Keratinocyte (primary cell): Measurements from ENCODE around the gene CPSF7. TPM values are rescaled to one million over a fixed set of nuclear protein-coding genes. Genes with fewer than 3 reads are reported as not detected.

Source experiments
- DNase-seq: peaks from one replicate; pipeline ENCODE4 v3.0.0-alpha.2; 2011; ENCODE audit warnings: low read depth, missing footprints, low spot score
- FAIRE-seq: peaks from 2 replicates; lab custom pipeline; 2011; peaks lifted over from hg19 to GRCh38; lab: Jason Lieb, UNC
- H2AFZ ChIP-seq: 2 replicates; pipeline ENCODE4 v1.6.0; 2012; ENCODE audit warnings: low read length, control low read depth, inconsistent platforms; ENCODE audit not compliant: control insufficient read depth
- H3K27ac ChIP-seq: 2 replicates; pipeline ENCODE4 v1.5.1; 2011; ENCODE audit warnings: low read length; ENCODE audit not compliant: control insufficient read depth, insufficient read depth
- H3K27me3 ChIP-seq: 3 replicates; pipeline ENCODE4 v1.6.0; 2011; ENCODE audit warnings: low read length; ENCODE audit not compliant: control insufficient read depth, insufficient read depth; ENCODE audit errors: extremely low read depth
- H3K36me3 ChIP-seq, 2 experiments: 2 replicates in 1 of 2; 3 replicates in 1 of 2; pipeline ENCODE4 v1.5.1; 2011; ENCODE audit warnings: low read length in 2 of 2, mild to moderate bottlenecking in 1 of 2; ENCODE audit not compliant: control insufficient read depth in 2 of 2, insufficient read depth in 2 of 2; ENCODE audit errors: extremely low read depth in 1 of 2
- H3K4me1 ChIP-seq: 3 replicates; pipeline ENCODE4 v1.5.1; 2011; ENCODE audit warnings: low read length; ENCODE audit not compliant: control insufficient read depth, insufficient read depth; ENCODE audit errors: extremely low read depth
- H3K4me2 ChIP-seq: 3 replicates; pipeline ENCODE4 v1.6.0; 2011; ENCODE audit warnings: low read depth, low read length; ENCODE audit not compliant: control insufficient read depth, insufficient read depth; ENCODE audit errors: extremely low read depth
- H3K4me3 ChIP-seq, 3 experiments: fragments of 200-600 bp in 1 of 3; sonication (generic) in 1 of 3; 2 replicates in 2 of 3; 3 replicates in 1 of 3; pipeline ENCODE4 v1.5.1; 2011 to 2016; ENCODE audit warnings: low read length in 3 of 3, mild to moderate bottlenecking in 3 of 3, control low read depth in 2 of 3, inconsistent platforms in 1 of 3, low read depth in 1 of 3, mixed read lengths in 1 of 3, mixed run types in 1 of 3, moderate library complexity in 1 of 3; ENCODE audit not compliant: control insufficient read depth in 2 of 3, insufficient read depth in 2 of 3; ENCODE audit errors: extremely low read depth in 1 of 3
- H3K79me2 ChIP-seq: 2 replicates; pipeline ENCODE4 v1.6.0; 2012; ENCODE audit warnings: low read length; ENCODE audit not compliant: control insufficient read depth, insufficient read depth
- H3K9ac ChIP-seq: 3 replicates; pipeline ENCODE4 v1.6.0; 2011; ENCODE audit warnings: low read length; ENCODE audit not compliant: control insufficient read depth, insufficient read depth; ENCODE audit errors: extremely low read depth
- H3K9me1 ChIP-seq: 3 replicates; pipeline ENCODE4 v1.6.0; 2011; ENCODE audit warnings: low read length; ENCODE audit not compliant: control insufficient read depth, insufficient read depth; ENCODE audit errors: extremely low read depth
- H3K9me3 ChIP-seq: 2 replicates; pipeline ENCODE4 v1.5.1; 2012; ENCODE audit warnings: low read depth, low read length; ENCODE audit not compliant: control insufficient read depth
- H4K20me1 ChIP-seq: 3 replicates; pipeline ENCODE4 v1.6.0; 2011; ENCODE audit warnings: low read length; ENCODE audit not compliant: control insufficient read depth, insufficient read depth; ENCODE audit errors: extremely low read depth
- CTCF ChIP-seq, 3 experiments: IDR thresholded peaks in 1 of 3; conservative IDR thresholded peaks in 1 of 3; optimal IDR thresholded peaks in 1 of 3; 2 replicates in 2 of 3; 3 replicates in 1 of 3; pipeline versions ENCODE3 to v1.5.1; 2011; ENCODE audit warnings: low read length in 3 of 3, mild to moderate bottlenecking in 3 of 3, moderate library complexity in 2 of 3, control low read depth in 1 of 3, inconsistent platforms in 1 of 3; ENCODE audit not compliant: insufficient read depth in 2 of 3; ENCODE audit errors: extremely low read depth in 1 of 3
- EZH2 ChIP-seq: IDR thresholded peaks from one replicate; pipeline ENCODE4 v1.6.1; 2012; ENCODE audit warnings: inconsistent platforms, mild to moderate bottlenecking, low read length, moderate library complexity
- dilution Hi-C: fragments of 300-500 bp; cut with MboI; formaldehyde crosslinking; loops from one replicate; pipeline ENCODE4 v1.7.0; 2020; ENCODE audit warnings: low sequenced_read_pairs; ENCODE audit not compliant: extremely low pct_ligation_motif_present
- polyA plus RNA-seq, 5 experiments: library from polyadenylated mRNA; depleted of rRNA in 3 of 5; stranded (reverse) in 3 of 5; stranded (forward) in 1 of 5; unstranded in 1 of 5; fragments of >200 nt; gene quantifications; 1 replicate in 1 of 5; 2 replicates in 3 of 5; 3 replicates in 1 of 5; pipeline versions ENCODE4 v1.2.1 to v1.2.3, GENCODE V29; 2011 to 2012; ENCODE audit warnings: missing spikeins in 2 of 5, low read depth in 1 of 5, low replicate concordance in 1 of 5

CPSF7 gene
- polyA plus RNA-seq, 1 donor (not counting 4 experiments of a cell fraction or from before 2014, with no cell fraction given), result 34.5 TPM

GRCh38 chr11:61413496-61413895, 16.3 kb downstream of the CPSF7 start:
- DNase-seq (no peak), FAIRE-seq (no peak)
- no peak for TF ChIP-seq EZH2
- TF ChIP-seq CTCF (optimal IDR thresholded peaks at IDR 0.05 in 1 of 3, IDR thresholded peaks at IDR 0.05 in 1 of 3, conservative IDR thresholded peaks at IDR 0.05 in 1 of 3; ENCODE audit: extremely low read depth in 1 of 3, insufficient read depth in 2 of 3, low read length in 3 of 3), result no peak
- no peaks in the 10 kb centered on the region for H3K9me1 ChIP-seq
- no peak overlapping the region for H3K9ac ChIP-seq
- H3K27ac ChIP-seq, result no peak overlapping the region
- H3K9me3 ChIP-seq, result no peaks in the 10 kb centered on the region
- H3K4me2 ChIP-seq, result no peak overlapping the region
- H3K4me3 ChIP-seq, result no peak overlapping the region
- peaks cover 6% of the 10 kb centered on the region for H3K79me2 ChIP-seq
- H3K36me3 ChIP-seq, result peaks cover 42 to 67% of the 10 kb centered on the region in 2 experiments
- no peak overlapping the region for H2AFZ ChIP-seq
- H4K20me1 ChIP-seq, result peaks cover 6% of the 10 kb centered on the region
- dilution Hi-C loops, result no loop called here
- H3K27me3 ChIP-seq, result no peaks in the 10 kb centered on the region
- H3K4me1 ChIP-seq, result no peaks in the 10 kb centered on the region

GRCh38 chr11:61411589-61411988, 18.2 kb downstream of the CPSF7 start:
- no peak for TF ChIP-seq EZH2
- TF ChIP-seq CTCF (optimal IDR thresholded peaks at IDR 0.05 in 1 of 3, IDR thresholded peaks at IDR 0.05 in 1 of 3, conservative IDR thresholded peaks at IDR 0.05 in 1 of 3; ENCODE audit: extremely low read depth in 1 of 3, insufficient read depth in 2 of 3, low read length in 3 of 3), result no peak
- Histone ChIP-seq H3K4me1 (no peaks in the 10 kb centered on the region), H3K9ac (no peak overlapping the region), H3K9me1 (no peaks in the 10 kb centered on the region), H3K27me3 (no peaks in the 10 kb centered on the region), H3K9me3 (no peaks in the 10 kb centered on the region), H3K27ac (no peak overlapping the region), H3K4me3 (no peak overlapping the region), H4K20me1 (no peaks in the 10 kb centered on the region), H3K36me3 (peaks cover 43 to 58% of the 10 kb centered on the region in 2 experiments), H2AFZ (no peak overlapping the region), H3K79me2 (peaks cover 2% of the 10 kb centered on the region), H3K4me2 (no peak overlapping the region)
- FAIRE-seq, result no peak
- dilution Hi-C loops, result no loop called here
- no peak for DNase-seq
